ENCODE data around the gene SLC6A6.
"Not testable (repeated sequence)": the region's sequence is repeated elsewhere in the genome, so short reads cannot be mapped to it uniquely, and the experiment has no call there.

Gene SLC6A6

DNA sequence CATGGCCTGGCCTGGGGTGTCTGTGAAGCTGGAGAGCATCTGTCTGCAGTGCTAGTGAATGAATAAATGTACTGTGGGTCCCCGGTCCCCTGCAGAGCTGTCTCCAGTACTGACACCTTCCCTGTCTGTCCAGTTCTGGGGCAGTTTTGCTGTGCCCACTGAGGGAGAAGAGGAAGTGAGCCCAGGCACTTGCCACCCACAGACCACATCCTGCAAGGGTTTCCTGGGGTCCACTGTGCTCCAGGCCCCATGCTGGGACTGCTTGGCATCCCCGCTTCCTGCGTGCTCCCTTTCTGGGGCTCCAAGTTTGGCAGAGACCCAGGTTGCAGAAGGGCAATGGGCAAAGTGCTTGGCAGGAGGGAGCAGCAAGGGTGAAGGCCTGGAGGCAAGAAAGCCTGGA is 4.9 kb upstream of the SLC6A6 start:
- no peak for DNase-seq (ENCODE audit: low read depth in 2 of 3, low spot score in 2 of 3)

DNA sequence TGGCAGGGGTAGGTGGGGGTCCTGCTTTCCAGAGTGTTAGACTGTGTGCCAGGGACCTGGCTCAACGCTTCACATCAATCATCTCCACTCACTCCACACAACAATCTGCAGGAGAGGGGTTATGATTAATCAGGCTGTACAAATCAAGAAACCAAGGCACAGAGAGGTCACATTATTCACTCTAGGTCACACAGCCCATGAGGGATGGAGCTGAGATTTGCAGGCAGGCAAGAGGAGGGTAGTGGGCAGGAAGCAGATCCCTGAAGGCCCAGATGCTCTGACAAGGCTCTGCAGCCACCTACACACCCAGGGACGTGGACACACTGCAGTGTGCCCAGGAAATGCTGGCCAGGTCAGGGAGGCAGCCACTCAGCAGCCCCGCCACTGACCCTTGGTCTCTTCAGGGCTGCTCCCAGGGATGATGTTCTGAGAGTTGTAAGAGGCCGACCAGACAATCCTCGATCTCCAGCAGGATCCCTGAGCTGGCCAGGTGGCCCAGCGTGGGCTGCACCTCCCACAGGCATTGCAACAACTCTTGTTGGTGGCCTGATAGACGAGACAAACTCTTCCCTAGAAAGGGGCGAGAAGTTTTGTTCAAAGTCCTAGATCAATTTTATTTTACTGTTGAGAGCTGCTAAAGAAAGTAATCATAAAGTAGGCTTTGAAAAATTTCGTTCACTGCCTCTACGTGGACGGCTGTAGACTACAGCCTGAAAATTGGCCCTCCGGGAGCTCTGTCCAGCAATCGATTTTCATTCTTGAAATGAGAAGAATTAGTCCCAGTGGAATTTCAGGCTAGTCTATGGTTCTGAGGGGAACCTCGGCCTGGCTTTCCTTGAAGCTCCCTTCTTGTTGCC is 4.2 kb upstream of the SLC6A6 start:
- no peak for DNase-seq (ENCODE audit: low read depth in 2 of 3, low spot score in 2 of 3)

DNA sequence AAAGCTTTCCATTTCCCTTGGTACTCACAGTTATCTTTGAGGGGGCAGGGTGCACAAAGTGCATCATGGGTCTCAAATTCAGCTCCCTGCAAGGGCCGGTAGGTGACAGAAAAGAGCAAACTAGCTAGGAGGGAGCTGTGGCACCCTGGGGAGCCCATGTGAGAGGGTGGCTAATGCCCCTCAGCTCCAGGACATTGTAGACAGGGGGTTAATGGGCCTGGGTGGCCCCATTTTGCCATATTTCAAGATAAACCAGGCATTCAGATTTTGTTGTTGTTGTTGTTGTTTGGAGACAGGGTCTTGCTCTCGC is 3.7 kb upstream of the SLC6A6 start:
- no peak for DNase-seq (ENCODE audit: low read depth in 2 of 3, low spot score in 2 of 3)

DNA sequence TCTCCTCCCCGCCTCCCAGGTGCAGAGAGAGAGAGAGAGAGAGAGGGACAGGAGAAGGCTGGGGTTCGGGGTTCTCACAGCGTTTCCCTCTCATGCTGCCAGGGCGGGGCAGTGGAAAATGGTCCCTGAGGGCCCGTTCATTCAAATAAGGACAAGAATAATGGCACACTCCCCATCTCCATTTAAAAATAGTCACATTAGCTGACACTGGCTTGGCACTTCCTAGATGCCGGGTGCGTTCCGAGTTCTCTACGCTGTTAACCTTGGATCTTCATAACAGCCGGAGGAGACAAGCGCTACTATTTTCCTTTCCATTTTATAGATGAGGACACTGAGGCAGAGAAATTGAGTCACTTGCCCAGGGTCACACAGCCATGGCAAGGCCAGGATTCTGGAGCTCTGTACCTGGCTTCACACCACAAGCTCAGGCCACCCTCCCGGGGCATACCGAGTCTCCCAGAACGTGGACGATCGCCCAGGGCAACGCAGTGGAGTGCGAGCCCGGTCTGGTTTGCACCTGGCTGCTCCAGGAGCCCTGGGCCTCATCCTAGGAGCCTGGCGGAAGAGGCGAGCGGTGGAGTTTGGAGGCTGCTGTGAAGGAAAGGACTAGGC is 608 bp upstream of the SLC6A6 start:
- no peak for DNase-seq (ENCODE audit: low read depth in 2 of 3, low spot score in 2 of 3)

DNA sequence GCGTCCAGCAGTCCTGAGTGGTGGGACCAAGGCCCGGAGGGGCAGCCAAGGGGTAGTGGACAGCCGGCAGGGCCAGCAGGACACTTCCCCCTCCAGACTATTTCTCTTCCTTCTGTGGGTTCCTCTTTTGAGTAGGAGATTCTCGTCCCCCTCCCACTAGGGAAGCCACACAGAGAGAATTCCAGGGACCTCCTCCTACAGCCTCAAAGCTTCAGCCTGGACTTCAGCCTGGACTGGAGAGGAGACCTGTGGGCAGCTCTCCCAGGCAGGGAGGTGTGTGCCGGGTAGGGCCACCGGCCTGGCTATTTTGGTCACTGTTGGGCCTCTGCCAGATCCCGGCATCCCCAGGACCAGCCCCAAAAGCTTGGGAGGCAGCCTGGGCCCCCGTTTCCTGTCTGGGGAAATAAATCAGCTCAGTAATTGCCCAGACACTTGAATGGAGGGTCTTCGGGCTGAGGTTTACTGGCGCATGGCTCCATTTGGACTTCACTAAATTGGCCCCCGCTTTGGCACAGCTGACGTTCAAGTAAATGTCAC is 1.3 kb downstream of the SLC6A6 start:
- no peak for DNase-seq (ENCODE audit: low read depth in 2 of 3, low spot score in 2 of 3)

DNA sequence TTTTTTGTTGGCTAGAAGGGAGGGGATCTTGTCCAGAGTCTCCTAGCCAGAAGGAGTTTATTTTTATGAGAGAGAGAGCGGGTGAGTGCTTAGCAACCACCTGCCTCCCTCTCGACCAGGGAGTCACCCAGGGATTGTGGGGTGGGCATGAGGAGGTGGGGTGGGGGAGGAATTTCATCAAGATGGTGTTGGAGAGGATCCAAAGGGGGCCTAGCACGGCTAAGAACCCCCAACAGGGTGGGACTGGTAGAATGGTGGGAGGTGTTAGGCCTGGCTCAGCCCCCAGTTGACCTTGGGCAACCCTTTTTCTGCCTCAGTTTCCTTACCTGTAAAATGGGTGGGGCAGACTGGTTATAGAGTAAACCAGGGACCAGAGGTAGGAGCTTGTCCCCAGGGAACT is 1.8 kb downstream of the SLC6A6 start:
- no peak for DNase-seq (ENCODE audit: low read depth in 2 of 3, low spot score in 2 of 3)

DNA sequence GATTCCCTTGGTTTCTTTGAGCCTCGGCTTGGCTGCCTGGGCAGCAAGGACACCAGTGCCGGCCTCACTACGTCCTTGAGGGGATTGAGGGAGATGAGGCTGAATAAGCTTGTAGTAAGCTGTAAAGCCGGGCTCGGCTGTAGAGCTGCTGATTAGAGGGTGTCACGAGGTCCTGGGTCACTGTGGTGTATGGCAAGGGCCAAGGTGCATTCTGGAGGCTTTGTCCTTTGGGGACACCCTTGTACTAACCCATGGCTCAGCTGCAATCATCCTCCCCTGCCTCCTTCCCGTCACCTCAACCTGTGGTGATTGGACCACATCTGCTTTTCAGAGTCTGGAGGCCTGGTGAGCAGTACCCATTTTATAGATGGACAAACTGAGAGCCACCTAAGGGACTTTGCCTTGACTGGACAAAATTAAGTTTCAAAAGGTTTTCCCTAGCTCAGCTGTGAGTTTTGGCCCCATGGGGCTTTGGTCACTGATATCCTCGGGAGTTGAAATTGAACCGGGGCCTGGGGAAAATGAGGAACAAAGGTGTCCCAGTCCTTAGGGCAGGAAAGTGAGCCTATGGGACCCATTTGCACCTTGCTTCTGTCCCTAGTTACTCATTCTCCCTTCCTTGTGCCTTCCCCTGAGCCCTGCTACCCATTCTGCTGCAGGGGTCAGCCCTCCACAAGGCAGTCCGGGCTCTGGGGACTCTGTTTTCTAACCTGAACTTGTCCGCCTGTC is 2.4 kb downstream of the SLC6A6 start:
- DNase-seq (ENCODE audit: low read depth in 2 of 3, low spot score in 2 of 3): no peak

DNA sequence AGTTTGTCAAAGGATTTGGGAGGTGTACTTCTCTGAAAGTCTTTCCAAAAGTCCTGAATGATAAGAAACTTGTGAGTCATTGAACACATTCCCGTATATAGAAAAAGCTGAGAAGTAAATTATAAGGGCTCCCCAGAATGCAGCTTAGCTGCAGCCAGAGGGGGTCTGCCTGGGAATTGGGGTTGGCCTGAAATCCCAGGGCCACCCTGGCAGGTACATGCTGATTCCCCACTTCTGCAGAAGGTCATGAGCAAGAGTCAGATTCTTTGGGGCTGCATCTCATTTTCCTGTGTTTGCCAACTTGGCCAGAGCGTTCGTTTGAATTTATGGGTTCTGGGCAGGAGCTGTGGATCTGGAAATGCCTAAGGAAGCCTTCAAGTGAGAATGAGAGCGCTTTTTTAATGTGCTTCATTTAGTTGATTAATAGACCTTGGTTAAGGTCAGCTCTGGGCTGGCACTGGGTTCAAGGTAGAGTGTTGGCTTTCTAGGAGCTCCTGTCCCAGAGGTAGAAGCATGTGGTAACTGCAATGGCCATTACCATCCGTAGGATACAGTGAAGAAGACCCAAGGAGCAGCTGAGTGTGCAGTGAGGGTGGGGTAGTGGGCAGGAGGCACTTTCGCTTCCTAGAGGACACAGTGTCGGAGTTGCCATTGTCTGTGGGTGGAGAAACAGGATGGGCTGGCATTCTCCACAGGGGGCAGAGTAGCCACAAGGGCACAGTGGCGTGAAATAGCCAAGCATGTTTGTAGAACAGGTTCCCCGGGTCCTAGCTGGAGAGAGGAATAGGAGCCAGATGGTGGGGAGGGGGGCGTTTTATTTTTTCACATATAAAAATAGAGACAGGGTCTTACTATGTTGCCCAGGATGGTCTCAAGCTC is 3.2 kb downstream of the SLC6A6 start:
- DNase-seq (ENCODE audit: low read depth in 2 of 3, low spot score in 2 of 3): no peak

DNA sequence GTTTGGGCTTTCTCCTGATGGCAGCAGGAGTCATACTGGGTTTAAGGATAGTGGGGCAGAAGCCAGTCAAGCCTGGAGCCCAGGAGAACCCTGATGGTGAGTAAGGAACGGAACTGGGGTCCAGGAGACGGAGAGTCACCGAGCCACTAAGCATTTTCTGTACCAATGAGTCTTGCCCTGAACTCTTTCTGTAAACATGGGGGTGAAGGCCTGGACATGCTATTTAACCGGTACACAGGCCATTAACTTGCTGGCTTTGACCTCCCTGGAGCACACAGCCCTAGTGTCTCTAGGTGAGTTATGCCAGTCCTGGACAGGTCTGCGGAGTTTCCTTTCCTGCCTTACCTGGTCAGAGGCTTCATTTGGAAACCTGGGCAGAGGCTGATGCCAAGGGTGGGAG is 3.9 kb downstream of the SLC6A6 start:
- DNase-seq (ENCODE audit: low read depth in 2 of 3, low spot score in 2 of 3): no peak

DNA sequence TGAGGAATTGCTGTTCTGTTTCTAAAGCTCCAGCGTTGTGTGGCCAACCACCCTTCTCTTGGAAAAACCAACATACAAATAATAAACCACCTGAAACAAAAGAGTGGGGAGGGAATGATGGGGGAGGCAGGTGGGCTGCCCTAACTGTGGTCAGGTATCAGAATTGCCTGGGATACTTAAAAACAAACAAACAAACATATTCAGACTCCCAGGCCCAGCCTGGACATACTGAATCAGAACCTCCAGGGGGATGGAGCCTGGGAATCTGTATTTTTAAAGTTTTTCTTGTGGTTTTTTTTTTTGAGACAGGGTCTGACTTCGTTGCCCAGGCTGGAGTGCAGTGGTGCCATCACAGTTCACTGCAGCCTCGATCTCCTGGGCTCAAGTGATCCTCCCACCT is 4.4 kb downstream of the SLC6A6 start:
- no peak for DNase-seq (ENCODE audit: low read depth in 2 of 3, low spot score in 2 of 3)

DNA sequence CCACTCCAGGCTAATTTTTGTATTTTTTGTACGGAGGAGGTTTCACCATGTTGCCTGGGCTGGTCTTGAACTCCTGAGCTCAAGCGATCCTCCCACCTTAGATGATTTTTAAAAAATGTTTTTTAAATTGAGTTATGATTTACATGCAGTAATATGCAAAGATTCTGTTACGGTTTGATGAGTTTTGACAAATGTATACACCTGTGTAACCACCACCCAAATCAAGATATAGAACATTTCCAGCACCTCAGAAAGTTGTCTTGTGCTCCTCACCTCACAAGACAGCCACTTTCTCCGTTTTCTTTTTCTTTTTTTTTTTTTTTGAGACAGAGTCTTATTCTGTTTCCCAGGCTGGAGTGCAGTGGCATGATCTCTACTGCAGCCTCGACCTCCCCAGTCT is 4.8 kb downstream of the SLC6A6 start:
- no peak for DNase-seq (ENCODE audit: low read depth in 2 of 3, low spot score in 2 of 3)

DNA sequence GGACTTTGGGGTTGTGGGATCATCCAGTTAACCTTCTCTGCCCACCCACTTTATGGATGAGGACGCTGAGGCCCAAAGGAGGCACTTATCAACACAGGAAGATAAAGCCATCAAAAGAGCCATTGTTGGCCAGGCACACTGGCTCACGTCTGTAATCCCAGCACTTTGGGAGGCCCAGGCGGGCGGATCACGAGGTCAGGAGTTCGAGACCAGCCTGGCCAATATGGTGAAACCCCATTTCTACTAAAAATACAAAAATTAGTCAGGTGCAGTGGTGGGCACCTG is 7.3 kb downstream of the SLC6A6 start:
- not testable (repeated sequence) for DNase-seq (ENCODE audit: low read depth in 2 of 3, low spot score in 2 of 3)

DNA sequence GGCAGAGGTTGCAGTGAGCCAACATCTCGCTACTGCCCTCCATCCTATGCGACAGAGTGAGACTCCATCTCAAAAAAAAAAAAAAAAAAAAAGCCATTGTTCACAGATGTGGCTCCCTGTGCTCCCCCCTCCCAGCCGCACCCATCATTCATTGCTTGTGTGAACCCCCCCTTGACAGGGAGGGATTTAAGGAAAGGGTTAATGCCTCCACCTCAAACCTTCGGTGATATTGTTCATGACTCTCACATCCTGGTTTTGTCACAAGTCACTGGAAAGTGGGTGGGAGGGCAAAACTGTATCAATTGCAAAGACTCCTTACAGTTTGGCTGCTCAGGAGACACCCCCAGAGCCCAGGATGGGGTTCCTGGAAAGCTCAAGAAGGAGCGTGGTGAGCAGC is 7.7 kb downstream of the SLC6A6 start:
- no peak for DNase-seq (ENCODE audit: low read depth in 2 of 3, low spot score in 2 of 3)

DNA sequence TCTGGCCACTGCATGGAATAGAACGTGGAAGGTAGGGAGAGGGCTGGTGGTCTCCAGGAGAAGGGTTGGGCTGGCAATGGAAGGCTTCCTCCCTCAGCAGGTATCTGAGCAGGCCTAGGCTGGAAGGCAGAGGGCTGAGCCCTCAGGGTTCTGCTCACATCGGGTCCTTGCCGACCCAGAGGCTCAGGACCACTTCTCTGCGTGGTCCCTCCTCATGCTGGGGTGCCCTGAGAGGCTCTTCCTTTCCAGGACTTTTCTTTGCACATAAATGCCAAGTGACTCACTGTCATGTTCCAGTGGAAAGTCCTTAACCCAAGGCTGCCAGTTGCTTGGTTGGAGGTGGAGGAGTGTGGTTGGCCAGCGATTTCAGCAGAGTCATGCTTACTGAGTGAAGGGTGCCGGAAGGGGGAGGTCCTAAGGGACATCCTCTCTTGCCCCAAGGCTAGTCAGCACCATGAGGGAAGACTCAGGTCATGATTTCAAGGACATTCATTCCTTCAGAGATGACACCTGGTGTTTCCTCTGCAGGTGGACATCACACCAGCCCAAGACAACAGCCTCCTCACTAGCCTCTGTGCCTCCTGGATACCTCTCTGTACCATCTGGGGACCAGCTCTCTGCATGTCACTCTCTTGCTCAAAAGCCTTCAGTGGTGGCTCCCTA is 8.2 kb downstream of the SLC6A6 start:
- no peak for DNase-seq (ENCODE audit: low read depth in 2 of 3, low spot score in 2 of 3)

DNA sequence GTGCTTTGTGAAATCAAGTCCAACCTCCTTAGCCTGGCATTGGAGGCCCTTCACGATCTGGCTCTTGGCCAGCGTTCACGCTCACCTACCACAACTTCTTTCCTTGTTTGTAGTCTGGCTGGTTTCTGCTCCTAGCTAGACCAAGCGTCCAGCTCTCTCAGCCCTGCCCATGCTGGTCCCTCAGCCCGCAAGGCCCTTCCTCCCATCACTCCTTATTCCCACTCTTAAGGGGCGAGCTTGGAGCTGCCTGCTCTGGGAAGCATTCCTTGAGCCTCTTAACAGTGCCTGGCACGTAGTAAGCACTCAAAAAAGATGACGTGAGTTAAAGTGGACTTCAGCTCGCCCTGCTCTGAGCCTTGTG is 8.7 kb downstream of the SLC6A6 start:
- DNase-seq (ENCODE audit: low read depth in 2 of 3, low spot score in 2 of 3): no peak

DNA sequence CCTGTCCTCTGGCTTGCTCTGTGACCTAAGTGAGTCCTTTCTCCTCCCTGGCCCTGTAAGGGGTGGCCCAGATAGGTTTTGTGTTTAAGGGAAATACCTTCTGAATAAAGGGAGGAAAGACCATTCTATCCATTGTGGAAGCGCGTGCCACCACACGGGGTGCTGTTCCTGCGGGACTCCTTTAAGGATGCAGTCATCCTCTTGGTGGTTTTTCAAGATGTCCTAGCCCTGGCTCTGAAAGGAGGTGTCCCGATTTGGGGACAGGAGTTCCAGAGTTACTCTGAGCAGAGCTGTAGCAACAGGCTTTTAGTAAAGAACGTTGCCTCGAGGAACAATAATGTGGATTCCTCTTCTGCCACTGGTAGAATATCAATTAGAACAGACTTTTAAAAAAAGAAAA is 9.6 kb downstream of the SLC6A6 start:
- no peak for DNase-seq (ENCODE audit: low read depth in 2 of 3, low spot score in 2 of 3)

DNA sequence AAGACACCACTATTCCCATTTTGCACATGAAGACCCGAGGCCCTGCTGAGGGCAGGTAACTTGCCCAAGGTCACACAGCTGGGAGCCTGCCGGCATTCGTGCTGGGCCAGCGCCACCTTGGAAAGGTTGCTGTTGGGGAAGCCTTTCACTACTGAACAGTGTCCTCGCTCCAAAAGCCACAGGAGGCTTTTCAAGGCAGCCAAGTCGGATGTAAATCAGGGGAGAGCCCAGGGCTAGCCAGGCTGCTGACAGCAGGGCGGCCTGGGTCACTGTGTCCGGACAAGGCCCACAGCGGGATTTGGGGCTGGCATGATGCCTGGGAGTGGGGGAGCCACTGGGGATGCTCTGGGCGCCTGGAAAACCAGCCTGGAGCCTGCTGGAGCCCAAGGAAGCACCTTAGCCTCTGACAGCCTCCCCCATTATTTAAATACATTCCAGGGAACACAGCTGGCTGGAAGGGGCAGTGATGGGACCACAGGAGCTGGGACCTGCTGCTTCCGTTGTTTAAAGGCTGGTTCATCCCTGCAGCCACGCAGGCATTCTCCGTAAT is 10.5 kb downstream of the SLC6A6 start:
- DNase-seq (ENCODE audit: low read depth in 2 of 3, low spot score in 2 of 3): no peak

DNA sequence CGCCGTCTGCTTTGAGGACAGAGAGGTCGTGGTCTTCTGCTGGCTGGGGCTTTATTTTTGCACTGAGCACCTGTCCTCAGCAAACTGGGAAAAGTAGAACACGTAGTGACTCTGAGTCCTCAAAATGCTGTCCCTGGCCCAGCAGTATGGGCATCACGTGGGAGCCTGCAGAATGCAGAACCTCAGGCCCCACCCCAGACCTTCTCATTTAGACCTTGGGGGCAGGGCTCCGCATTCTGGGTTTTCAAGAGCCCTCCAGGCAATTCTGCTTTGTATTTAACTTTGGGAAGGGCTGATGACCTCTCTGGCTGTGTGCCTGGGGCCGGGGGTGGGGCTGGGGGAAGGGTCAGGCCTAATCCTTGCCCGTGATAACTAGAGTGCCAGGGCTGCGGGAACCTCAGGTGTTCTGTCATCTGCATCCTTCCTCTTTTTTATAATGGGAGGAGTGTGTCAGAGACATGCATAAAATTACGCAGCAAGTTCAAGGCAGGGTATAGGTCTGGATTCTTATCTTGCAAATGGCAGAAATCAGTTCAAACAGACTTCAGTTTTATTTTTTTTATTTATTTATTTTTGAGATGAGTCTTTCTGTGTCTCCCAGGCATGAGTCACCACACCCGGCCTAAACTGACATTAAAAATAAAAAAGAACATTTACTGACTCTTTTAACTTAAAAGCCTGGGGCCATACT is 11.1 kb downstream of the SLC6A6 start:
- DNase-seq (ENCODE audit: low read depth in 2 of 3, low spot score in 2 of 3): no peak

DNA sequence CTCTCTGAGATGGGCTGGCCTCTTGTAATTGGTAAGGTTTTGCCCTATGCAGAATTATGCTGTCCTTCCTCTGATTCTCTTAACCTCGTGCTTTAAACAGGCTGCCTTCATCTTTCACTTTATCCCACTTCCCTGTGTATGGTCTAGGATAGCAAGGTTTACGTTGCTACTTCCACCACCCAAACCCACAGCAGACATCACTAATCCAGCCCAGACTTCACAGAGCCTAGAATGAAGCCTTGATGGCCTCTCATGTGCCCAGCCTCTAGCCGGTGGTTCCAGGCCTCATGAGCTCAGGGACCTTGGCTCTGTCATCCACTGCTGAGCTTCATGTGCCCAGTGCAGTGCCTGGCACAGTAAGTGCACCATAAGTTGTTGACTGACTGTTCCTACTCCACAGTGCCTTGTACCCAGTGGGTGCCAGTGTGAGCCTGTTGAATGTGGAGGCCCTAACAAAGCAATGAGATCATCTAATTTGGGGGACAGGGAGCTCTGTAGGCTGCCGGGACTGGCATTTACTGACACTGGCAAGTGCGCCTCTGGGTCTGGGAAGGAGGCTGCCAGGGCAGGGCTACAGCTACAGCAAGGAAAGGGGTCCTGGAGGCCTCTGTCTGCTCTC is 12.5 kb downstream of the SLC6A6 start:
- no peak for DNase-seq (ENCODE audit: low read depth in 2 of 3, low spot score in 2 of 3)

DNA sequence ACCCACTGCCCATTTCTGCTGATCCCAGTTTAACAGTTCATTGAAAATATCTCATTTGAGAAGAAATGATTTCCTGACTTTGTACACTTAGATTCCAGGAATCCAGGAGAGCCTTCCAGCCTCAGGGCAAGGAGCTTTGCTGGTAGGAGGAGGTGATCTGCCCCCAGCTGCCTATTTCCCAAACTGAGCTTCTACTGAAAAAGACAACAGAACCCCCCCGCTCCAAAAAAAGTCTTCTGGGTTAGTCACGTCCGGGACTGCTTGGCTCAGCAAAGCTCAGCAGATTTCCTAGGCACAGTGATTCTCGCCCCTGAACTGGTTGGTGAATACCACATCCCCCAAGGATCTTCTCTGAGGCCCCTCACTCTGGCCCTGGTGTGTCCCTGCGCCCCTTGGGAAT is 13.1 kb downstream of the SLC6A6 start:
- no peak for DNase-seq (ENCODE audit: low read depth in 2 of 3, low spot score in 2 of 3)

Measured in activated CD8-positive, alpha-beta memory T cell treated with anti-CD3 and anti-CD28 coated beads for 48 hours (primary cell).